ENCODE results near the gene DLEC1.
A peak's percentile ranks its signal among the peaks of the same experiment; 100 is the strongest.
"Not testable (repeated sequence)": the region's sequence is repeated elsewhere in the genome, so short reads cannot be mapped to it uniquely, and the experiment has no call there.

Gene DLEC1

DNA sequence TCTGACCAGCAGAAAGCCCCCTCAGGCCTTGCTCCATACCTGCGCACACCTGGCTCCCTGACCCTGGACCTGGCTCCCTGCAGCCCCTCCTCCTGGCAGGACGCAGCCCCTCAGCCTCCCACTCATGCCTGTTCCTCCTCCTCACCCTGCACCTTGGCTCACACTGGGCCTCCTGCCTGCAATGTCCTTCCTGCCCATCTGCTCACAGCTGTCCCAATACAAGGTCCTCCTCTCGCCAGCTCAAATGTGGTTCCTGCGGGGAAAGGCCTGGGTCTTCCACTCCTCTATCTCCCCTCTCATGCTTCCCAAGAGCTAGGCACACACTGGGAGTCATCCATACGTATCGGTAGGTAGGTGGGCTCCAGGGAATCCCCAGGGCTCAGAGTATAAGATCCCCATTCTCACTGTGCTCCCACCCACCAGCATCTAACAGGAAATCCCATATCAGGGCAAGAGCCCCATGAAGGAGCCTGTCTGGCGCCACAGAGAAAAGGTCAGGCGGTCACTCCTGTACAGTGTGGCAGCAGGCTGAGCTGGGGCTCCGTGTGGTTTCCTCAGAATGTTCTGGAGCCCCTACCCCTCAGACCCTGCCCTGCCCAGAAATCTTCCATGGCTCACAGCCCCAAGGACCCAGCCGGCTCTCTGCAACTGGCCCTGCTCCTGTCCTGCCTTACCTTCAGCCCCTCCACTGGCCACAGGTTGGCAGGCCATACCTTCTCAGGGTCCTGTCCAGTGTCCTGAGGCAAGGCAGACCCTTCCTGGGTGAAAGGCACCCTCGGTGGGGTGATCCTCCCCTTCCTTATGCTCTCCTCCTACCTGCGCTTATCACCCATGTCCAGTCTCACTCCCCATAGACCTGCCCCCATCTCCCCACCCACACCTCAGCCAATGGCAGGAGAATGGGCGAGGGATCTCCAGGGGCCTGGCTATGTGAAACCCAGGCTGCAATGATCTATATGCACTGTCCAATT is 20.4 kb upstream of the DLEC1 start:
- no peak for DNase-seq

DNA sequence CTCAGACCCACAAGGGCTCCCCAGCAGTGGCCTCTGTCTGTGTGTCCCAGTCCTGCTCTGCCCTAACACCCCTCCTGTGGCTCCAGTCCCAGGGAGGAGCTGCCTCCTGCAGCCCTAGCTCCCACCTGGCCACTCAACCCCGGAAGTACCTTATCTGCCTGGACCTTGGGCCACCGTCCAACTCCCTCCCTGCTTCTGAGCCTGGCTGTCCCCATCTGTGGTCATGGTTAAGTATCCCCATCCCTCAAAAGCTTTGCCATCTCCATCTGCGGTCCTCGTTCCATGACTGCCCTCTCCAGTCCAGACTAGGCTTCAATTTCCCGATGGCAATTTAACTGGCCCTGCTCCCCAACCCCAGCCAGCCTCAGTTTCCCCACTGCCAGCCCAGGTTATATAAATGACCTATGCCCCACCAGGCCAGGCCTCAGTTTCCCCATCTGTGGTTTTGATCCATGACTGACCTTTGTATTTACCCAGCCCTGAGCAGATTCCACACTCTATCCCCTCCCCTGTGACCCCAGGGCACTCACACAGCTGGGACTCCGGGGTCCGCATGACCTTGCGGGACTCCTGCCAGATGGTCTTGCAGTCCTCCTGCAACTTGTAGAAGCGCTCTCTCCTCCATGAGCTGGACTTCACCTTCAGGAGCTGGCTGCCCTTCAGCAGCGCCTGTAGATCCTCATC is 19.2 kb upstream of the DLEC1 start:
- DNase-seq: no peak

DNA sequence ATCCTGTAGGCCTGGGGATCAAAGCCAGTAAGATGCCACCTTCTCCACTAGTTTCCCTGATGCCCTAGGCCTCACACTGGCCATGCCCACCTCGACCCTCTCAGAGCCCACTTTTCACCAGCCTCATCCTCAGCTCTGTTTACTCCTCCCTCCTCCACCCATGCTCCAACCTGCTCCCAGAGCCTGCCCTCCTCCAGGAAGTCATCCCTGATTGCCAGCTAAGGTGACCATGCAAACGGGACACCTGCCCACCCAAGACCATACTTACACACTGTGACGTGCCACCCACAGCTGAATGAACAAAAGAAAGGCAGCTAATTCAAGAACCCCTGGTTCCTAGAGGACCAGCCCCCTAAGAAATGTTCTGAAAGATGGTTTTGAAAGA is 18.7 kb upstream of the DLEC1 start:
- no peak for DNase-seq

DNA sequence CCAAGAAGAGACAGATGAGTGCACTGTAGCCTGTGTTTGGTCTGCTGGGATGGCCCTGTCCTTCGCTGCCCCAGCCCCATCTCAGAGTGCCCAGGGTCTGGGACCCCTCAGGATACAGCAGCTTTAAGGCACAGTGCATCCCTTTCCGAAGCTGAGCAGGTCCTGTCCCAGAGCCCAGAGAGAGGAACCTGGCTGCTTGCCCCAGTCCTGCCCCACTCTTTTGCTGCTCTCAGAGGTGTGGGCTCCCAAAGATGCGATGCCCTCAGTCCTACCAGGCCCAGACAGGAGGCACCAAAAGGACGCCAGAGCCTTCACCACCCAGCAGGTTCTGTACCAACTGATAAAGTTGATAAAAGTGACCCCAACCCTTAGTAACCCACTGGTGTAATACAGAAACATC is 17.8 kb upstream of the DLEC1 start:
- no peak for DNase-seq

- DNase-seq: no peak
Measured at GRCh38 chr3:38022301-38022700, 16.7 kb upstream of the DLEC1 start.

DNA sequence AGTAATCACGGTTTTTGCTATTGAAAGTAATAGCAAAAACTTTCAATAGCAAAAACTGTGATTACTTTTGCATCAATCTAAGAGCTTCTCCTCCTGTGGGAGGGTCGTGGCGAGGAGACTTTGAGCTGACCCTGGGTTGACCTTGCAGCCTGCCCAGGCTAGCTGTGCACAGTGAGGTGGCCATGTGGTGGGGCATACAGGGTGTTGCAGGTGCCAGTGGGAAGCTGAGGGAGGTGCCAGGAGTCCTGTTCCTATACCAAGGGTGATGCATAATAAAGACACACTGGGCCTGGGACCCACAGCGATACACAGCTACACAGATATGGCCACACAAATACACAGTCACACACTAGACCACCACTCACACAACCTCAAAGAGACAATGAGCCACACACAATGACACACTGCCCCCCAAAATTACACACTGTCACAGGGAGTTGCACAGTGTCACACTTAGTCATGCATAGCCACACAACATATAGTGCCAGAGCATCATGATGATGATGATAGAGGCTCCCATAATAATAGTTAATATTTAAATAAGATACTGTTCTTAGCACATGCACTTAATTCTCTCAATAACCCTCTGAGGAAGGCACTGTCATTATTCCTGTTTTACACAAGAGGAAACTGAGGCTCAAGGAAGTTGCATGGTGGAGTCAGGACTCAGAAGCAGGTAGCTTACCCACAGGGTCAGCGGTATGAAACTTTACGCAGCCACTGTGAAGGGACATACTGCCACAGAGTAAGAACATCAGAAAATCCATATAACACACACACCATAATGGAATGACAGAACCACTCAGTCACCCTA is 15.9 kb upstream of the DLEC1 start:
- peak; percentile 8 for DNase-seq

GRCh38 chr3:38026856-38027255 is 12.2 kb upstream of the DLEC1 start:
- no peak for DNase-seq

GRCh38 chr3:38027466-38028465 is 11.2 kb upstream of the DLEC1 start:
- no peak for DNase-seq

DNA sequence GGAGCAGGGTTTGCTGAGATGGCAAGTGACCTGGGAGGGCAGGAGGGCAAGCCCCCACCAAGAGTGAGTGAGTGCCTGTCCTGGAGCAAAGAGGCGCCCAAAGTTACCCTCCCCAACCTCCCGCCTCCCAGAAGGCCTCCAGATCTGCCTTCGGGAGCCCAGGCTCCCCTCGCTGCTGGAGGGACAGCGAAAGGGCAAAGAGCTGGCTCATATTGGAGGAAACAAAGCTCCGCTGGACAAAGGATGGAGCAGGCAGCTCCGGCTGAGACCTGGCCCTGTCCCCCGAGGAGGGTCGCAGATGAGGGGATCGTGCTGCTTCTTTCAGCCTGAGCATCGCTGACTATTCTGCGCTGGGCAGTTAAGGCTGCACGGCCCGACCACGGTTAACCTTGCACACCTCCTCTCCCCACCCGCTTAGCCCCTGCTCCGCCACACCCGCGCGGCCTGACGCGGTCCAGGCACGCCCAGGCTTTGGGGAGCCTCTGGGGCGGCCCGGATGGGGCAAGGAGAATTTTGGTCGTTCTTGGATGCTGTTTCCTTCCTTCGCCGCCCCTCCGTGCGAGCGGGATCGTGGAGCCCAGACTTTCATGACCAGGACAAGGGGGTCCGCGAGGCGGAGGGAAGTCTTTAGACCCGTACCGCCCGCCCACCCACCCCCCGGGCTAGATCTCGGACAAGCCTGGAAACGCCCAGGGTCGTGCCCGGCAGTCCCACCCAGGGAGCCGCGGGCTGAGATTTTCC is 10.2 kb upstream of the DLEC1 start:
- DNase-seq: no peak

GRCh38 chr3:38029400-38030125 is 9.4 kb upstream of the DLEC1 start, which contains the start of gene PLCD1:
PLCD1 (minus strand) TSS chr3:38029642; CDS start chr3:38029539, 103 bp downstream.
- peak; percentile 58 for DNase-seq

DNA sequence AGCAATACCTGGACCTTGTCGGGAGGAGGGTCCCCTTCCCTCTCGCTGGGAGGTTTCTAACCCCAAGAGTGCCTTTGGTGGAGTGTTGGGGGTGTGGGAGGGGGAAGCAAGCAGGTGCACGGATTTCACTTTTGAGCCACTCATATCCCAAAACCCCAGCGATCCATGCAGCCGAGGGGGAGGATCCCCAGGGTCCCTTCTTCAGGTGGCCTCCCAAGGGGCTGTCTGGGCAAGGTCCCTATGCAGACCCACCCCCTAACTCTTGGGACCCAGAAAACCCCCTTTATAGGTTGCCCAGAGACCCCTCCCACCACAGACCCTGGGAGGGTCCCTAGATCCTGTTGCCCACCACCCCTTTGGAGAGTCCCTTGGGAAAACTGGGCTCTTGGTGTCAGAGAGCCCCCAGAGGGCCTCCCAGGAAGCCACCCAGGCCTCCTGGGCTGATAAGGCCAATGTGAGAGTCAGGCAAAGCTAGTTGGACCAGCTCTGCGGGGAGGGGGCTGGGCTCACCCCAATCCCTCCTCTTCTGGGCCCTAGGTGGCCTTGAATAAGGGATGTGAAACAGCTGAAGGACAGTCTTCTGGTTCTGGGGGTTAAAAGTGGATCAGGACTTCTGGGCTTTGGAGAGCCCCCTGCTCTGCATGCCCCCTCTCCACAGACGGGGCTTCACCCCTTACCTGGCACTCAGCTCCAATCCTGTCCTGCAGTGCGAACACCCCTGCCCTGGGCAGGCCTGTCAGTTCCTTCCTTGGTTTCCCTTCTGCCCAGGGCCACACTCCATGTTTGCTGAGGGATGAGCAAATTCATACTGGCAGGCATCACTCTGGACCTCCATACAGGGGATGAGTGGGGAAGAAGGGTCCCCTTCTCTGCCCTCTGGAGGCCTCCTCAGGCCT is 8.6 kb upstream of the DLEC1 start:
- no peak for DNase-seq

DNA sequence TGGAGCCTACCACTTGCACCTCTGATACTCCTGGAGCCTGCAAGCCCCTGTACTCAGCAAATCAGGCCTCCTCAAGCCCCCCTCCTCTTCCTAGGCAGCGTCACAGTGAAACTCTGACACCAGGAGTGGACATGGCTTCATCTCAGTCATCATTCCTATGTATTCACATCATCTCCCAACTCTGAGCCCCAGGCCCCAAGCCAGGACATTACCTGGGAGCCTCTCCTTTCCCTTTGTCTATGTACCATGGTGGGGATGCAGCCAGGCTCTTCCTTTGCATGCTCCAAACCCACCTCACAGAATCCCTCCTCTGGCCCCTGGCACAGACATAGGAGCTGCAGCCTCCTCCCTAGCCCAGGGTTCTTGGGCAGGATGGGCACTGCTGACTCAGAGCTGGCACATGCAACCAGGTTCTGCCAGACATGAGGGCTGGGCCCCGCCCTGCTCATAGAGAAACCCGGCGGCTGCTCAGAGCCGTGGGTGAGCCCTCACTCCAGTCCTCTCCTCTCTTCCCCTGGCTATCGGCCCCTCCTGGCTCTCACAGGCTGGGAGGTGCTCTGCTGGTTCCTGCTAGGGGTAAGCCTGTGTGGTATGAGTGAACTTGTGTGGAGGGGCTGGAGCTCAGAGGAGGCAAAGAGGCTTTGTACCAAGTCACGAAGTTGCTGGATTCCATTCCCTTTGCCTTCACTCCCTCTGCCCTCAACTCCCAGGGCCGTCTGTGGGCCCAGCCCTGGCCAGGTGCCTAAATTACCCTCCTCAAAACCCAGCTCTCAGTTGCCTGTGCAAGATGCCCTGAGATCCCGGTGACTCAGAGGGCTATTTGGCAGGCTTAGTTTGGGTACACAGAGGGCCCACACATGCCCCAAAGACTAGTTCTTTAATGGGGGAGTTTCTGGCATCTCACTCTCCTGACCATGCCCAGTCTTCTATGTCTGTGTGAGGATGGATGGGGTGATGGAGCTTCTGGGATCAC is 7.7 kb upstream of the DLEC1 start:
- DNase-seq: peak; percentile 59

DNA sequence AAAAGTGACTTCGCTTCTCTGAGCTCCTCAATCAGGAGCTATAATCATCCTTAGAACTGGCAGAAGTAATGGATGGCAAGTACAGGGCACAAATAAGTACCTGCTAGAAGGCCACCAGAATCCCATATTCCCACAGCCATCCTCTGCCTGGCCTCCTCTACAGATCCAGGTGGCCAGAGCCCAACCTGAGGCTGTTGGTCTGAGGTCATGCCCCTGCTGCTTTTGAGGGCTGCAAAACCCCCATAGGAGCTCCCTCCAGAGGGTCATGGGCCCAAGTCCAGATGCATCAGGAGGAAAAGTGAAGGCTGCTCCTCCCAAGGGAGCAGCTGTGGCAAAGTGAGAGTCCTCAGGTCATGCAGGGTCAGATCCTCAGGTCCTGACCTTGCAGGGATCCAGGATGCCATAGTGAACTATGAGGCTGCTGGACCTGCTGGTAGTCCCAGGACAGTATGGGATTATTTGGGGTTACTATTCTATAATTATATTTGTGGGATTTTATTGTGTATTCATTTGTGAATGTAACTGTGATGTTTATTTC is 6.6 kb upstream of the DLEC1 start:
- DNase-seq: no peak

DNA sequence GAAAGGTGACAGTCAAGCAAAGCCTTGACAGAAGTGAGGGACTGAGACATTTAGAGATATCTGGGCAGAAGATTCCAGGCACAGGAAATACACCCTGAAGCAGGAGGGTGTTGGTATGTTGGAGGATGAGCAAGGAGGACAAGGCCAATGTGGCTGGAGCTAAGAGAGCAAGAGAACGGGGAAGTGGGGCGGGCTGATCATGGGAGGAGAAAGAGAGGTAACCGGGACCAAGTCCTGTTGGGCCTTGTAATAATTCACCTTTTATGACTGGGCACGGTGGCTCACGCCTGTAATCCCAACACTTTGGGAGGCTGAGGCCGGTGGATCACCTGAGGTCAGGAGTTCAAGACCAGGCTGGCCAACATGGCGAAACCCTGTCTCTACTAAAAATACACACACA is 5.4 kb upstream of the DLEC1 start:
- not testable (repeated sequence) for DNase-seq

GRCh38 chr3:38034335-38034734 is 4.7 kb upstream of the DLEC1 start:
- DNase-seq: not testable (repeated sequence)

DNA sequence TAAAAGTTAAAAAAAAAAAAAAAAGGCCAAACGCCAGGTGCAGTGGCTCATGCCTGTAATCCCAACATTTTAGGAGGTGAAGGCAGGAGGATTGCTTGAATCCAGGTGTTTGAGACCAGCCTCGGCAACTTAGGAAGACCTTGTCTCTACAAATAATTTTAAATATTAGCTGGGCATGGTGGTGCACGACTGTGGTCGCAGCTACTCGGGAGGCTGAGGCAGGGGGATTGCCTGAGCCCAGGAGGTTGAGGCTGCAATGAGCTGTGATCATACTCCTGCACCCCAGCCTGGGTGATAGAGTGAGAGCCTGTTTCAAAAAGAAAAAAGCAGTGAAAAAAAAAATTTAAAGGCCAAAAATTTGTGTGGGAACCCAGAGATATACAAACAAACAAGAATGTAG is 2.7 kb upstream of the DLEC1 start:
- DNase-seq: no peak

DNA sequence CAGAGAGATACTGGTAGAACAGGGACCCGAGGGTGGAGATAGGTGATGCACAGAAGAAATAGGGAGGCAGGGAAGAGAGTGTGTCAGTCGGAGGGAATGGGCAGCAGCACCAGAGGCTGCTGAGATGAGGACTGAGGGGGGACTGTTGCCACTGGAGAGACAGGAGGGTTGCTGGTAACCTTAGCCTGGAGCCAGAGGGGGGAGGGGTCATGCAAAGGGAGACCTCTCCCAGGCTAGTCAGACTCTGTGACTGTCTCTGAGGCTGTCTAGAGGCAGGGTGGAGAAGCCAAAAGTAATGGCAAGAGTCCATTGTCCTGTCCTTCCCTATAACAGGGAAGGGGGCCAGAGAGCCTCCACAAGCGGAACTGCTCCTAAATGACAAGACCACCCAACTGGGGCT is 2.1 kb upstream of the DLEC1 start:
- DNase-seq: no peak

GRCh38 chr3:38038447-38038911 is 529 bp upstream of the DLEC1 start:
- DNase-seq: peak; percentile 36
